GM20000 (cell line): ENCODE data around the gene PPP1R12C.
"Not testable (repeated sequence)": the region's sequence is repeated elsewhere in the genome, so short reads cannot be mapped to it uniquely, and the experiment has no call there.

Source experiments
- DNase-seq: peaks from one replicate; pipeline ENCODE4 v3.0.0; 2012; ENCODE audit warnings: low spot score
- TF ChIP-seq, protein P1 (sequence below): IDR thresholded peaks from 2 replicates; pipeline ENCODE4 v1.5.1; 2012; ENCODE audit warnings: mild to moderate bottlenecking, control low read depth; ENCODE audit errors: extremely low read depth, missing control alignments

The PPP1R12C gene

DNA sequence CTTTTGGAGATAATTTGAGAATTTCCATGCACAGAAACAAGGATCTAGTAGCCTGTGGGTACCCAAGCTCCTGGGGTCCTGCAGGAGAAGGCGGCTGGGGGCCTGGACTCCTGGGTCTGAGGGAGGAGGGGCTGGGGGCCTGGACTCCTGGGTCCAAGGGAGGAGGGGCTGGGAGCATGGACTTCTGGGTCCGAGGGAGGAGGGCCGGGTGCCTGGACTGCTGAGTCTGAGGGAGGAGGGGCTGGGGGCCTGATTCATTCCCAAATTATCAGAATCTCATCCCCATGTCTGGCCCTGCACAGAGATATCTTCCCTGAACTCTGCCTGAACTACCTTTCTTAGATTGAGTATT lies 54.0 kb downstream of the PPP1R12C start:
- TF ChIP-seq, protein P1, sequence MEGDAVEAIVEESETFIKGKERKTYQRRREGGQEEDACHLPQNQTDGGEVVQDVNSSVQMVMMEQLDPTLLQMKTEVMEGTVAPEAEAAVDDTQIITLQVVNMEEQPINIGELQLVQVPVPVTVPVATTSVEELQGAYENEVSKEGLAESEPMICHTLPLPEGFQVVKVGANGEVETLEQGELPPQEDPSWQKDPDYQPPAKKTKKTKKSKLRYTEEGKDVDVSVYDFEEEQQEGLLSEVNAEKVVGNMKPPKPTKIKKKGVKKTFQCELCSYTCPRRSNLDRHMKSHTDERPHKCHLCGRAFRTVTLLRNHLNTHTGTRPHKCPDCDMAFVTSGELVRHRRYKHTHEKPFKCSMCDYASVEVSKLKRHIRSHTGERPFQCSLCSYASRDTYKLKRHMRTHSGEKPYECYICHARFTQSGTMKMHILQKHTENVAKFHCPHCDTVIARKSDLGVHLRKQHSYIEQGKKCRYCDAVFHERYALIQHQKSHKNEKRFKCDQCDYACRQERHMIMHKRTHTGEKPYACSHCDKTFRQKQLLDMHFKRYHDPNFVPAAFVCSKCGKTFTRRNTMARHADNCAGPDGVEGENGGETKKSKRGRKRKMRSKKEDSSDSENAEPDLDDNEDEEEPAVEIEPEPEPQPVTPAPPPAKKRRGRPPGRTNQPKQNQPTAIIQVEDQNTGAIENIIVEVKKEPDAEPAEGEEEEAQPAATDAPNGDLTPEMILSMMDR, result no peak
- DNase-seq, result no peak

DNA sequence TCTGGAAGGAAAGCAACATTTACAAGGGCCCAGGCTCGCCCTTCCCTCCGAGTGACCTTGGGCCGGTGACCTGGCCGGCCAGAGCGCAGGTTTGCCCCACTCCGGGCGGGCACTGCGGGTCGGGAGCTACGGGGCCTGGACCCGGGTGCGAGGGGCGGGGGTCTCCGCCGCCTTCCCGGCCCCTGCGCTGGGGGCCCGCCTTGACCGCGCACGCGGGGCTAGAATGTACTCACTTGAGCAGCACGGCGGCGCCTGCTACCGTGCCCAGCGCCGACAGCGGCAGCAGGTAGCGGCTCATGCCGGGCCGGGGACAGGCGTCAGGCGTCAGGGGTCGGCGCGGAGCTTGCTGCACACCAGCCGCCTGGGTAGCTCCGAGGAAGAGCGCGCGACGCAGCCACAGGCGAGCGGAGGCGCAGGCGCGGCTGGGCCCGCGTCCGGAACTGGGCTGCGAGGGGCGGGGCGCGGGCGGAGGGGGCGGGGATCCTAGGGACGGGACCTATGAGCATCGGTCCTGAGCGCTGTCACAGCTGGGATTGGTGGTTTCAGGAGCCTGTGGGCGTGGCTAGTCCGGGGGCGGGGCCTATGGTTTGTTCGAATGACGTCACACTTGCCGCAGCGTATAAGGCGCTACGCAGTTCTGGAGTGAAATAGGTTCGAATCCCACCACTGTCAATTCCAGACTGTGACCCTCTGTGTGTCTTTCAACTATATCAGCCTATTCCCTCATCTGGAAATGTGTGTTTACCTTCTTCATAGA lies 54.5 kb downstream of the PPP1R12C start, which contains the start of gene RDH13:
Gene RDH13 (minus strand): TSS at position 414 of the 757 bp plus-strand sequence. CDS start 116 bp downstream, at position 298.
- TF ChIP-seq, protein P1, result no peak
- DNase-seq, result peak; percentile 99

DNA sequence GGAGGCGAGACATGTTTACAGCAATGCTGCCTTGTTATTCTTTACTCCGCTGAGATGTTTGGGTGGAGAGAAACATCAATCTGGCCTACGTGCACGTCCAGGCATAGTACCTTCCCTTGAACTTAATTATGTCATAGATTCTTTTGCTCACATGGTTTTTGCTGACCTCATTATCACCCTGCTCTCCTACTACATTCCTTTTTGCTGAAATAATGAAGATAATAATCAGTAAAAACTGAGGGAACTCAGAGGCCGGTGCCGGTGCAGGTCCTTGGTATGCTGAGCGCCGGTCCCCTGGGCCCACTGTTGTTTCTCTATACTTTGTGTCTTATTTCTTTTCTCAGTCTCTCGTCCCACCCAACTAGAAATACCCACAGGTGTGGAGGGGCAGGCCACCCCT lies 57.1 kb downstream of the PPP1R12C start:
- not testable (repeated sequence) for DNase-seq

DNA sequence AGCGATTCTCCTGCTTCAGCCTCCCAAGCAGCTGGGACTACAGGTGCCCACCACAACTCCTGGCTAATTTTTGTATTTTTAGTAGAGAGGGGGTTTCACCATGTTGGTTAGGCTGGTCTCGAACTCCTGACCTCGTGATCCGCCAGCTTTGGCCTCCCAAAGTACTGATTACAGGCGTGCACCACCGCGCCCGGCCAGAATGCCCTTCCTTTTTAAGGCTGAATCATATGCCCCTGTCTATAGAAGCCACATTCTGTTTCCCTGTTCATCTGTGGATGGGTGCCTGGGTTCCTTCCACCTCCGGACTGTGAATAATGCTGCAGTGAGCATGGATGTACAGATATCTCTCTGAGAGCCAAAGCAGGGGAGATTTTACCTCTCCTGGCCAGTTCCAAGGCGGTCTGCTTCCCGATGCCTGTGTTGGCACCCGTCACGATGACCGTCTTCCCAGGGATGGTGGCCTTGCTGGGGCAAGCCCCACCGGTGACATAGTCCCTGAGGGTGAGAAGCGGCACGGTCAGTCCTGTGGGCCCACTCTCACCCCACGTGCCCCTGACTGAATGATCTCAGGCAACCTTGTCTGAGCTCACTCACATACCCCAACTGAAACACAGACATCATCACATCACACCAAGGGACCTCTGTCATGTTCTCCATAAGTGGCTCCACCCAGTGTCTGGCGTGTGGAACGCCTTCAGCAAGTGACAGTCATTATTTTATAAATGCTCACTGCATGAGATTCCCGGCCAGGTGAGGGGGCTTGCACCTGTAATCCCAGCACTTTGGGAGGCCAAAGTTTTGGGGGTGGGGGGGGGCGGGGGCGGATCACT lies 58.4 kb downstream of the PPP1R12C start:
- TF ChIP-seq, protein P1, result no peak

DNA sequence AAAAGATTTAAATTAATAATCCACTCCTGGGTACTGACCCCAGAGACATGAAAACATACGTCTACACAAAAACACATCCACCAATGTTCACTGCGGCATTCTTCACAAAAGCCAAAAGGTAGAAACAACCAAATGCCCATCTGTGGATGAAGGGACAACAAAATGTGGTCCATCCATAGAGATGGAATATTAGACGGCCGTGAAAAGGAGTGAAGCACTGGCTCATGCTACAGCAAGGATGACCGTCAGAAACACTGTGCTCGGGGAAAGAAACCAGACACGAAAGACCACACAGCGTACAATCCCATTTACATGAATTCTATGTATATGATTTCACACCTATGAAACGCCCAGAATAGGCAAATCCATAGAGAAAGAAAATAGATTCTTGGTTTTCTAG lies 60.6 kb downstream of the PPP1R12C start:
- no peak for DNase-seq
- TF ChIP-seq, protein P1, result no peak

More for the DNA sequence above, 58.4 kb downstream of the PPP1R12C start:
- no peak for DNase-seq

DNA sequence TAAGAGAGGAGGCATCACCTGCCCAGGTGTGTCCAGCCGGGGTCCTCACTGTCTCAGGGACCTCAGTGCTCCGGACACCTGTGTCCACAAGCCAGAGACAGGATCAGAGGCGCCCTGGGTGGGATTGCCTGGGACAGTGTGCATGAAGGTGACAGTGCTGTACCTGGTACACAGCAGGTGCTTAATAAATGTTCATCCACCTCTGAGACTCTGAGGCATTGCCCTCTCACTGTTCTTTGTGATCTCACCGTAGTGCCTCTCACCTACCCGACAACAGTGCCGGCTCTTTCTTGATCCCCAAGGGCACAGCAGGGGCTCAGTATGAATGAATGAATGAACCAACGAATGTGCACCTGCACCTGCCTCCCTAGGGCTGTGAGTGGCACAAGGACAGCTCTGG lies 63.7 kb downstream of the PPP1R12C start:
- DNase-seq, result no peak
- TF ChIP-seq, protein P1, result no peak

DNA sequence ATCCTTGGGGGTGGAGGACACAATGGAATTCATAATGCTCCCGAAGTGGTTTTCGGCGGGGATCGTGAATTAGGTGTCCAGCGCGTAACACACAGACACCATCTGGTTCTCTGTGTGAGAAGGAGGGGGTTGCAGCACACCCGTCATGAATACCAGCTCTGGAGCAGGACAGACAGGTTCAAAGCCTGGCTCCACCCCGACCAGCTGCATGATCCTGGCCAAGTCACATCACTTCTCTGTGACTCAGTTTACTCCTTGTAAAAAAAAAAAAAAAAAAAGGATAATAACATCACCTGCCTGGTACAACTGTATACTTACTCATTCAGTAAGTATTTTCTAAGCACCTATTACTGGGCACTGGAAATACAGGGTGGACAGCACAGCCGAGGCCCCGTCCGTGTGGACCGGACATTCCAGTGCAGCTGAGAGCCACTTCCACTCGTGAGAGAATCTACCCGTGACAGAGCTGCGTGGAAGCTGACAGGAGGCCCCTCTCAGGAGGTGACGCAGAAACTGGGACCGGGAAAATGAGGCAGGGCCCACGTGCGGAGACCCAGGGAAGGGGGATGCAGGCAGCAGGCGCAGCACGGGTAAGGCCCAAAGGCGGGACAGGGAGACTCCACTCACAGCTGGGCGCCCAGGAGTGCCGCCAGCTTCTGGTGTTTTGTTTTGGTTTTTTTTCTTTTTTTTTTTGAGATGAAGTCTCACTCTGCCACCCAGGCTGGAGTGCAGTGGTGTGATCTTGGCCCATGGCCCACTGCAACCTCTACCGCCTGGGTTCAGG lies 66.5 kb downstream of the PPP1R12C start:
- DNase-seq, result no peak
- TF ChIP-seq, protein P1, result no peak
